NT2/D1 (cell line): Measurements from ENCODE around the gene ADCY3.

Experiments
- SUZ12 ChIP-seq: IDR thresholded peaks from 2 replicates; pipeline ENCODE4 v1.6.1; 2011; ENCODE audit not compliant: insufficient read length, insufficient read depth; ENCODE audit errors: extremely low read depth
- YY1 ChIP-seq: IDR thresholded peaks from 2 replicates; pipeline ENCODE4 v1.6.1; 2011; ENCODE audit not compliant: insufficient read length, insufficient read depth

DNA sequence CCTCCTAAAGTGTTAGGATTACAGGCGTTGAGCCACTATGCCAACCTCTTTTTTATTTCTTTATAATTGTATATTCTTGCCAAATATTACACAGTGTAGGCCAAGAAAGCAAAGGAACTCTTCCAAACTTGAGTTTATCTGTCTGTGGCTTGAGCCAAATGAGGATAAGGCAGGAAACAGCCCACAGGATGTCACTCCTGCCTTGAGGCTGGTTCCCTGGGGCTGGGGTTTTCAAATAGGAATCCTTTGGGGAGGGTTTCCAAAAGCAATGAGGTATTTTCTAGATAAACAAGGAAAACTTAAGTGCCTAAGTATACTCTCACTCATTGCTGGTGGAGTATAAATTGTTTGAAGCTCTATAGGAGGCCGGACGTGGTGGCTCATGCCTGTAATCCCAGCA, 56.4 kb downstream of the ADCY3 start:
- no peak for TF ChIP-seq YY1
- TF ChIP-seq SUZ12: no peak
